ENCODE data around the gene PAM16.

PAM16 gene

GRCh38 chr16:4387781-4388180, 36.7 kb upstream of the PAM16 start:
- no peaks in the 10 kb centered on the region for H3K27me3 ChIP-seq (ENCODE audit: insufficient read depth, low read length)
- peaks cover 37% of the 10 kb centered on the region for H3K4me1 ChIP-seq (ENCODE audit: insufficient read depth, low read length)
- H2AFZ ChIP-seq (ENCODE audit: low read depth, low read length), result no peak overlapping the region
- no peak overlapping the region for H3K4me3 ChIP-seq (ENCODE audit: low read length)
- no peaks in the 10 kb centered on the region for H3K9me3 ChIP-seq (ENCODE audit: low read length)
- H3K36me3 ChIP-seq (ENCODE audit: insufficient read depth, low read length), result no peaks in the 10 kb centered on the region

- no peaks in the 10 kb centered on the region for H3K27me3 ChIP-seq (ENCODE audit: insufficient read depth, low read length)
- H3K4me1 ChIP-seq (ENCODE audit: insufficient read depth, low read length), result peaks cover 34% of the 10 kb centered on the region
- H3K36me3 ChIP-seq (ENCODE audit: insufficient read depth, low read length), result no peaks in the 10 kb centered on the region
- no peaks in the 10 kb centered on the region for H3K9me3 ChIP-seq (ENCODE audit: low read length)
- no peak overlapping the region for H3K4me3 ChIP-seq (ENCODE audit: low read length)
- no peak overlapping the region for H2AFZ ChIP-seq (ENCODE audit: low read depth, low read length)
Observed at GRCh38 chr16:4386951-4387565, 35.9 kb upstream of the PAM16 start.

GRCh38 chr16:4386451-4386805, 35.3 kb upstream of the PAM16 start:
- no peak overlapping the region for H3K4me3 ChIP-seq (ENCODE audit: low read length)
- peaks cover 28% of the 10 kb centered on the region for H3K4me1 ChIP-seq (ENCODE audit: insufficient read depth, low read length)
- no peaks in the 10 kb centered on the region for H3K36me3 ChIP-seq (ENCODE audit: insufficient read depth, low read length)
- H2AFZ ChIP-seq (ENCODE audit: low read depth, low read length), result no peak overlapping the region
- H3K9me3 ChIP-seq (ENCODE audit: low read length), result no peaks in the 10 kb centered on the region
- H3K27me3 ChIP-seq (ENCODE audit: insufficient read depth, low read length), result no peaks in the 10 kb centered on the region

GRCh38 chr16:4385789-4386450, 34.8 kb upstream of the PAM16 start:
- no peaks in the 10 kb centered on the region for H3K9me3 ChIP-seq (ENCODE audit: low read length)
- no peak overlapping the region for H2AFZ ChIP-seq (ENCODE audit: low read depth, low read length)
- no peak overlapping the region for H3K4me3 ChIP-seq (ENCODE audit: low read length)
- H3K36me3 ChIP-seq (ENCODE audit: insufficient read depth, low read length), result no peaks in the 10 kb centered on the region
- H3K4me1 ChIP-seq (ENCODE audit: insufficient read depth, low read length), result peaks cover 28% of the 10 kb centered on the region
- H3K27me3 ChIP-seq (ENCODE audit: insufficient read depth, low read length), result no peaks in the 10 kb centered on the region

- Histone ChIP-seq H3K9me3 (ENCODE audit: low read length) (no peaks in the 10 kb centered on the region), H3K4me1 (ENCODE audit: insufficient read depth, low read length) (peaks cover 25% of the 10 kb centered on the region), H2AFZ (ENCODE audit: low read depth, low read length) (no peak overlapping the region), H3K27me3 (ENCODE audit: insufficient read depth, low read length) (no peaks in the 10 kb centered on the region), H3K4me3 (ENCODE audit: low read length) (no peak overlapping the region), H3K36me3 (ENCODE audit: insufficient read depth, low read length) (no peaks in the 10 kb centered on the region)
Observed at GRCh38 chr16:4385066-4385788, 34.1 kb upstream of the PAM16 start.

GRCh38 chr16:4384509-4384942, 33.4 kb upstream of the PAM16 start:
- H3K36me3 ChIP-seq (ENCODE audit: insufficient read depth, low read length), result no peaks in the 10 kb centered on the region
- H3K4me3 ChIP-seq (ENCODE audit: low read length), result no peak overlapping the region
- H3K4me1 ChIP-seq (ENCODE audit: insufficient read depth, low read length), result peaks cover 18% of the 10 kb centered on the region
- no peak overlapping the region for H2AFZ ChIP-seq (ENCODE audit: low read depth, low read length)
- no peaks in the 10 kb centered on the region for H3K27me3 ChIP-seq (ENCODE audit: insufficient read depth, low read length)
- H3K9me3 ChIP-seq (ENCODE audit: low read length), result no peaks in the 10 kb centered on the region

- H2AFZ ChIP-seq (ENCODE audit: low read depth, low read length), result no peak overlapping the region
- no peak overlapping the region for H3K4me3 ChIP-seq (ENCODE audit: low read length)
- no peaks in the 10 kb centered on the region for H3K9me3 ChIP-seq (ENCODE audit: low read length)
- H3K27me3 ChIP-seq (ENCODE audit: insufficient read depth, low read length), result no peaks in the 10 kb centered on the region
- H3K36me3 ChIP-seq (ENCODE audit: insufficient read depth, low read length), result no peaks in the 10 kb centered on the region
- H3K4me1 ChIP-seq (ENCODE audit: insufficient read depth, low read length), result peaks cover 11% of the 10 kb centered on the region
Observed at GRCh38 chr16:4383591-4384444, 32.7 kb upstream of the PAM16 start.

- H3K27me3 ChIP-seq (ENCODE audit: insufficient read depth, low read length), result no peaks in the 10 kb centered on the region
- peaks cover 1% of the 10 kb centered on the region for H3K4me1 ChIP-seq (ENCODE audit: insufficient read depth, low read length)
- H3K4me3 ChIP-seq (ENCODE audit: low read length), result no peak overlapping the region
- no peak overlapping the region for H2AFZ ChIP-seq (ENCODE audit: low read depth, low read length)
- no peaks in the 10 kb centered on the region for H3K9me3 ChIP-seq (ENCODE audit: low read length)
- H3K36me3 ChIP-seq (ENCODE audit: insufficient read depth, low read length), result no peaks in the 10 kb centered on the region
Observed at GRCh38 chr16:4382795-4383357, 31.8 kb upstream of the PAM16 start.

- H3K4me3 ChIP-seq (ENCODE audit: low read length), result no peak overlapping the region
- no peaks in the 10 kb centered on the region for H3K27me3 ChIP-seq (ENCODE audit: insufficient read depth, low read length)
- H3K4me1 ChIP-seq (ENCODE audit: insufficient read depth, low read length), result no peaks in the 10 kb centered on the region
- H3K36me3 ChIP-seq (ENCODE audit: insufficient read depth, low read length), result no peaks in the 10 kb centered on the region
- H2AFZ ChIP-seq (ENCODE audit: low read depth, low read length), result no peak overlapping the region
- H3K9me3 ChIP-seq (ENCODE audit: low read length), result no peaks in the 10 kb centered on the region
Observed at GRCh38 chr16:4381935-4382794, 31.0 kb upstream of the PAM16 start.

- Histone ChIP-seq H2AFZ (ENCODE audit: low read depth, low read length) (no peak overlapping the region), H3K36me3 (ENCODE audit: insufficient read depth, low read length) (no peaks in the 10 kb centered on the region), H3K9me3 (ENCODE audit: low read length) (no peaks in the 10 kb centered on the region), H3K27me3 (ENCODE audit: insufficient read depth, low read length) (no peaks in the 10 kb centered on the region), H3K4me3 (ENCODE audit: low read length) (no peak overlapping the region), H3K4me1 (ENCODE audit: insufficient read depth, low read length) (no peaks in the 10 kb centered on the region)
Observed at GRCh38 chr16:4381072-4381934, 30.2 kb upstream of the PAM16 start.

GRCh38 chr16:4380119-4381063, 29.3 kb upstream of the PAM16 start:
- H2AFZ ChIP-seq (ENCODE audit: low read depth, low read length), result no peak overlapping the region
- no peaks in the 10 kb centered on the region for H3K36me3 ChIP-seq (ENCODE audit: insufficient read depth, low read length)
- no peaks in the 10 kb centered on the region for H3K9me3 ChIP-seq (ENCODE audit: low read length)
- no peaks in the 10 kb centered on the region for H3K4me1 ChIP-seq (ENCODE audit: insufficient read depth, low read length)
- H3K27me3 ChIP-seq (ENCODE audit: insufficient read depth, low read length), result no peaks in the 10 kb centered on the region
- H3K4me3 ChIP-seq (ENCODE audit: low read length), result no peak overlapping the region
